ENCODE data around the gene LAMA2.

Gene LAMA2

DNA sequence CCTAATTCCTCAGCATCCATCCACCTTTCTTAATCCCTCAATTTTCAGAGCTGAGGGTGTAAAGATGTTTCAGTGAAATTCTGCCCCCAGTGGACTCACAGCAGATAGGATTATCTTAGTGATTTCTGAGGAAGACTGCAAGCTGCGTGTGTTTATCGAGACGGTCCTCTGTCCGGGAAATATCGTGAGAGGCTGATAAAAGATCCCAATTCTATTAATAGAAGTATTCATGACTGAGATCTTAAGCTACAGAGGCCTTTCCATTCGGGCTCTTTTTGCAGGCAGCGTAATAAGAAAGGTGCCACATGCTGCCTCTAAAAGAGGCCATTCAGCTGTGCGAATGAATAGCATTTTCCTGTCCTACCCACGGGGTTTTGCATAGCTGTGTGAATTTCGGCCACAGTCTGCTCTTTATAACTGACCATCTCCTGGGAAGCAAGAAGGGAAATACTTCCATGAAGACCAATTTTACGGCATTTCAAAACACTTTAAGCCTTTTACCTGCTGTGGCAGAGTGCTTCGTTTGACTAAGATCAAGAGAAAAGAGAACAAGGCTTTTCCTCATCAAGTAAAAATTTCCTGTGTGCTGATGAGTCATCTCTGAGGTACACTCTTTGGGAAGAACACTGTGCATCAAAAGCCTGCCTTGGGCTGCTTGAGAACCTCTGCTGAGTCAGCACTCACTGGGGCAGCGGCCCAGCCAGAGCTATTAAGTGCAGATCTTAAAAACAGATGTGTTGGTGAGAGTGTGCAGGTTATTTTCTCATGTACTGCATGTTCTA is 618.2 kb downstream of the LAMA2 start:
- Histone ChIP-seq H3K36me3 (replicated peaks; ENCODE audit: insufficient read depth, low read length) (no peaks in the 10 kb centered on the region), H3K9me3 (replicated peaks; ENCODE audit: insufficient read depth, low read length) (no peaks in the 10 kb centered on the region), H2AFZ (ENCODE audit: low read length) (peak overlapping the region; percentile 37), H3K4me2 (ENCODE audit: low read depth, low read length) (peak overlapping the region; percentile 42), H3K9me2 (replicated peaks; ENCODE audit: insufficient read depth, low read length) (no peaks in the 10 kb centered on the region), H3K4me3 (ENCODE audit: low read length) (no peak overlapping the region), H3K79me2 (ENCODE audit: low read length) (no peaks in the 10 kb centered on the region), H3F3A (ENCODE audit: insufficient read depth, low read length) (peaks cover 15% of the 10 kb centered on the region), H4K20me1 (ENCODE audit: insufficient read depth, low read length) (no peaks in the 10 kb centered on the region), H3K9ac (ENCODE audit: low read length) (no peak overlapping the region; the same call in 1 of the 2 replicates), H3K27ac (ENCODE audit: low read length) (peak overlapping the region; percentile 28; the same call in 1 of the 2 replicates), H3K27me3 (replicated peaks; ENCODE audit: insufficient read depth, low read length) (no peaks in the 10 kb centered on the region), H3K4me1 (ENCODE audit: low read length) (peaks cover 26% of the 10 kb centered on the region)
- DNase-seq = peak; percentile 84
- TF ChIP-seq, protein P1, sequence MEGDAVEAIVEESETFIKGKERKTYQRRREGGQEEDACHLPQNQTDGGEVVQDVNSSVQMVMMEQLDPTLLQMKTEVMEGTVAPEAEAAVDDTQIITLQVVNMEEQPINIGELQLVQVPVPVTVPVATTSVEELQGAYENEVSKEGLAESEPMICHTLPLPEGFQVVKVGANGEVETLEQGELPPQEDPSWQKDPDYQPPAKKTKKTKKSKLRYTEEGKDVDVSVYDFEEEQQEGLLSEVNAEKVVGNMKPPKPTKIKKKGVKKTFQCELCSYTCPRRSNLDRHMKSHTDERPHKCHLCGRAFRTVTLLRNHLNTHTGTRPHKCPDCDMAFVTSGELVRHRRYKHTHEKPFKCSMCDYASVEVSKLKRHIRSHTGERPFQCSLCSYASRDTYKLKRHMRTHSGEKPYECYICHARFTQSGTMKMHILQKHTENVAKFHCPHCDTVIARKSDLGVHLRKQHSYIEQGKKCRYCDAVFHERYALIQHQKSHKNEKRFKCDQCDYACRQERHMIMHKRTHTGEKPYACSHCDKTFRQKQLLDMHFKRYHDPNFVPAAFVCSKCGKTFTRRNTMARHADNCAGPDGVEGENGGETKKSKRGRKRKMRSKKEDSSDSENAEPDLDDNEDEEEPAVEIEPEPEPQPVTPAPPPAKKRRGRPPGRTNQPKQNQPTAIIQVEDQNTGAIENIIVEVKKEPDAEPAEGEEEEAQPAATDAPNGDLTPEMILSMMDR (IDR thresholded peaks at IDR 0.05; ENCODE audit: low read length) = peak; percentile 51
- no peak for TF ChIP-seq EZH2 (optimal IDR thresholded peaks at IDR 0.05; ENCODE audit: low read depth, low read length)

DNA sequence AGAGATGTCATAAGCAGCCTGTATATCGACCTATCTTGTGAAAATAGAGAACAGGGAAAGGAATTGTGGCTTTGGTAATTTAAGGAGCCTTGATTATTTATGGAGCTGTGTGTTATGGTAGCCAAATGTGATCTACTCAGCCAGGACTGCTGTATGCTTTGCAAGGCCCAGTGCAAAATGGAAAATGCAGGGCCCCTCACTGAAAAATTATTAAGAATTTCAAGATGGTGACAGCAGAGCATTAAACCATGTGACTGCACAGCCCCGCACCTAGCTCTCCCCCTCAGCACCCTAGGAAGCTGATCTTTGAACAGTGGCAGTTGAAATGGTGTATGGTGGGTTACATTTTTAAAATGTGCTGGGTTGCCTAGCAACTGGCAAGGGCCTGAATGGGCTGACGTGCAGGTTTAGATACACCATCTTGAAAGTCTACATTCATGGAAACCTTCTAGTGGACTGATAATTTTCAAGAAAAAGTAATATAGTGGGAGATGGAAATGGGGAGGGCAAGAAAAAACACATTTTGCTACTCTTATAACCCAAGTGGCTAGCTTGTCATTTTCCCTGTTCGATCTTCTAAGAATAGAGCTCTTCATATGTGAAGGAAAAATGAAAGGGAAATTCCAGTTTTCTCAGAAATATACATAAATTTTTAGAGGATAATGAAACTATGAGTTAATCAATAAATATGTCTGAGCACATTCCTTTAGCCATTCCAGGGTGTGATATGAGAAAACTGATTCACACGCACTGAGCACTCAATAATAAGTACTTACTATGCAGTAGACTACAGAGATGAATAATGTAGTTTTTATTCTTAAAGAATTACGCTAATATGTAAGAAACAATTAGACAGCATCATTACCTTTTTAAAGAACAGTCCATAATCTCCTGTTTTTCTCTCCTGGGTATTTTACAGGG is 619.1 kb downstream of the LAMA2 start:
- H3K4me2 ChIP-seq (ENCODE audit: low read depth, low read length) = peak overlapping the region; percentile 42
- H3K9me2 ChIP-seq (replicated peaks; ENCODE audit: insufficient read depth, low read length) = no peaks in the 10 kb centered on the region
- H3K4me3 ChIP-seq (ENCODE audit: low read length) = no peak overlapping the region
- H3K27ac ChIP-seq (ENCODE audit: low read length) = peak overlapping the region; percentile 28; the same call in 1 of the 2 replicates
- no peaks in the 10 kb centered on the region for H3K79me2 ChIP-seq (ENCODE audit: low read length)
- DNase-seq = no peak
- H3K36me3 ChIP-seq (replicated peaks; ENCODE audit: insufficient read depth, low read length) = no peaks in the 10 kb centered on the region
- peak overlapping the region; percentile 37; the same call in 1 of the 2 replicates for H2AFZ ChIP-seq (ENCODE audit: low read length)
- TF ChIP-seq, protein P1 (IDR thresholded peaks at IDR 0.05; ENCODE audit: low read length) = no peak
- TF ChIP-seq EZH2phosphoT487 (IDR thresholded peaks at IDR 0.05; ENCODE audit: low read length) = no peak
- no peak for TF ChIP-seq EZH2 (optimal IDR thresholded peaks at IDR 0.05; ENCODE audit: low read depth, low read length)
- peaks cover 26% of the 10 kb centered on the region for H3K4me1 ChIP-seq (ENCODE audit: low read length)
- H3K9me3 ChIP-seq (replicated peaks; ENCODE audit: insufficient read depth, low read length) = no peaks in the 10 kb centered on the region
- peaks cover 15% of the 10 kb centered on the region for H3F3A ChIP-seq (ENCODE audit: insufficient read depth, low read length)
- H4K20me1 ChIP-seq (ENCODE audit: insufficient read depth, low read length) = no peaks in the 10 kb centered on the region
- H3K27me3 ChIP-seq (replicated peaks; ENCODE audit: insufficient read depth, low read length) = no peaks in the 10 kb centered on the region
- H3K9ac ChIP-seq (ENCODE audit: low read length) = no peak overlapping the region; the same call in 1 of the 2 replicates

DNA sequence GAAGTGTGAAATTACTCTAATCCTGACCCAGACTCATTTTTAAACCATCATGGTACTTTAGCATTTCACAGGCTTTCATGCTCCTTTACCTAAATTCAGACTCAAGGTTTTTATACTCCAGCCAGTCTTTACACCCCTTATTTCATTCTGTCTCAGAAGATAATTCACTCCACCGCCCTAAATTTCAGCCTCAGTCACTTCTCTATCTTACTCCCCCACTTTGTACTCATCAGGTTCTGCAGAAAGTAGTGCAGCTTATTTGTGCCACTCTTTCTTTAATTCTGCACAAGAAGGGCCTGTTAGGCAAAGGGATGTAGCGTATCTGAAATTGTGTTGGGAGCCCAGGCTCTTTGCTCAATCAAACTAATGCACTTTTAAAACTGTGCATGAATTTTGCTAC is 621.5 kb downstream of the LAMA2 start:
- TF ChIP-seq, protein P1 (IDR thresholded peaks at IDR 0.05; ENCODE audit: low read length) = no peak
- TF ChIP-seq EZH2 (optimal IDR thresholded peaks at IDR 0.05; ENCODE audit: low read depth, low read length) = no peak
- no peak for TF ChIP-seq EZH2phosphoT487 (IDR thresholded peaks at IDR 0.05; ENCODE audit: low read length)
- Histone ChIP-seq H3K4me1 (ENCODE audit: low read length) (peaks cover 23% of the 10 kb centered on the region), H3K27me3 (replicated peaks; ENCODE audit: insufficient read depth, low read length) (no peaks in the 10 kb centered on the region), H3K9me2 (replicated peaks; ENCODE audit: insufficient read depth, low read length) (no peaks in the 10 kb centered on the region), H3K9ac (ENCODE audit: low read length) (no peak overlapping the region), H3F3A (ENCODE audit: insufficient read depth, low read length) (peaks cover 15% of the 10 kb centered on the region), H2AFZ (ENCODE audit: low read length) (no peak overlapping the region), H3K79me2 (ENCODE audit: low read length) (no peaks in the 10 kb centered on the region), H3K4me3 (ENCODE audit: low read length) (no peak overlapping the region), H3K4me2 (ENCODE audit: low read depth, low read length) (no peak overlapping the region), H3K36me3 (replicated peaks; ENCODE audit: insufficient read depth, low read length) (no peaks in the 10 kb centered on the region), H4K20me1 (ENCODE audit: insufficient read depth, low read length) (no peaks in the 10 kb centered on the region), H3K9me3 (replicated peaks; ENCODE audit: insufficient read depth, low read length) (no peaks in the 10 kb centered on the region), H3K27ac (ENCODE audit: low read length) (no peak overlapping the region)
- no peak for DNase-seq
